IMR-90 (cell line): ENCODE measurements around the gene EHBP1L1. TPM values are rescaled to one million over a fixed set of nuclear protein-coding genes. Genes with fewer than 3 reads are reported as not detected.

Source experiments
- ATAC-seq: fragments of 200-7000 bp; cut with Tn5 transposase; 2 replicates; pipeline ENCODE4 v1.9.1; 2020; ENCODE audit warnings: low read depth, mild to moderate bottlenecking, moderate library complexity
- BruUV-seq: library from RNA; stranded (reverse); fragments of 400-500 nt; replicated peaks from 2 replicates; lab custom pipeline; 2021; lab: Mats Ljungman, UMichigan
- CTCF ChIA-PET: fragments of 300-600 bp; formaldehyde crosslinking; extraction: SDS; loops from one replicate; lab custom pipeline; 2021; ENCODE audit warnings: antibody characterized with exemption; lab: Yijun Ruan, JAX
- POLR2A ChIA-PET: fragments of 300-600 bp; sonication (Branson Sonifier 250); formaldehyde crosslinking; loops from one replicate; lab custom pipeline; 2022; ENCODE audit warnings: antibody characterized with exemption; ENCODE audit not compliant: unreplicated experiment; lab: Charles Lee
- DNase-seq: peaks from one replicate; pipeline ENCODE4 v3.0.0; 2013
- H2AFZ ChIP-seq: replicated peaks from 2 replicates; pipeline ENCODE3; 2013; ENCODE audit warnings: low read length, mild to moderate bottlenecking; ENCODE audit not compliant: poor library complexity
- H2AK5ac ChIP-seq: 2 replicates; pipeline ENCODE4 v1.6.1; 2013; ENCODE audit warnings: low read depth, low read length, inconsistent platforms
- H2AK9ac ChIP-seq: replicated peaks from 2 replicates; pipeline ENCODE3; 2013; ENCODE audit warnings: mild to moderate bottlenecking, low read depth, low read length, moderate library complexity; ENCODE audit not compliant: poor library complexity
- H2BK120ac ChIP-seq: 2 replicates; pipeline ENCODE4 v1.6.1; 2013; ENCODE audit warnings: low read depth, low read length, inconsistent platforms
- H2BK15ac ChIP-seq: 3 replicates; pipeline ENCODE4 v1.6.1; 2013; ENCODE audit warnings: low read depth, low read length, inconsistent platforms
- H2BK20ac ChIP-seq: 2 replicates; pipeline ENCODE4 v1.6.1; 2013; ENCODE audit warnings: low read depth, mild to moderate bottlenecking, inconsistent platforms, low read length, moderate library complexity
- H2BK5ac ChIP-seq: 2 replicates; pipeline ENCODE4 v1.6.1; 2013; ENCODE audit warnings: mild to moderate bottlenecking, low read depth, low read length, inconsistent platforms; ENCODE audit not compliant: poor library complexity, severe bottlenecking
- H3K14ac ChIP-seq: replicated peaks from 2 replicates; pipeline ENCODE4 v1.6.1; 2013; ENCODE audit warnings: low read depth, low read length, inconsistent platforms
- H3K18ac ChIP-seq: 2 replicates; pipeline ENCODE4 v1.6.1; 2013; ENCODE audit warnings: low read depth, low read length, control low read depth
- H3K23ac ChIP-seq: 2 replicates; pipeline ENCODE4 v1.6.1; 2013; ENCODE audit warnings: low read depth, low read length, inconsistent platforms
- H3K27ac ChIP-seq: 2 replicates; pipeline ENCODE4 v1.5.1; 2013; ENCODE audit warnings: mild to moderate bottlenecking, control low read depth, low read length; ENCODE audit not compliant: insufficient read depth
- H3K27me3 ChIP-seq: 2 replicates; pipeline ENCODE4 v1.6.1; 2013; ENCODE audit warnings: low read length; ENCODE audit not compliant: control insufficient read depth, insufficient read depth
- H3K36me3 ChIP-seq: 2 replicates; pipeline ENCODE4 v1.6.1; 2013; ENCODE audit warnings: low read length, mixed read lengths; ENCODE audit not compliant: control insufficient read depth, insufficient read depth
- H3K4ac ChIP-seq: 2 replicates; pipeline ENCODE4 v1.6.1; 2013; ENCODE audit warnings: low read depth, low read length, inconsistent platforms
- H3K4me1 ChIP-seq: 2 replicates; pipeline ENCODE4 v1.6.1; 2013; ENCODE audit warnings: low read length, mixed read lengths; ENCODE audit not compliant: control insufficient read depth, insufficient read depth
- H3K4me2 ChIP-seq: 2 replicates; pipeline ENCODE4 v1.6.1; 2013; ENCODE audit warnings: low read depth, mild to moderate bottlenecking, control low read depth, low read length, moderate library complexity
- H3K4me3 ChIP-seq: 2 replicates; pipeline ENCODE4 v1.5.1; 2013; ENCODE audit warnings: low read depth, mild to moderate bottlenecking, control low read depth, low read length, moderate library complexity; ENCODE audit not compliant: insufficient read depth
- H3K56ac ChIP-seq: 2 replicates; pipeline ENCODE4 v1.6.1; 2013; ENCODE audit warnings: low read length, inconsistent platforms; ENCODE audit not compliant: insufficient read depth; ENCODE audit errors: extremely low read depth
- H3K79me1 ChIP-seq, 2 experiments: 2 replicates each; pipeline ENCODE4 v1.6.1; 2013; ENCODE audit warnings: low read length in 2 of 2, inconsistent platforms in 1 of 2, low read depth in 1 of 2
- H3K9ac ChIP-seq: 2 replicates; pipeline ENCODE4 v1.6.1; 2013; ENCODE audit warnings: low read depth, low read length, control low read depth
- H3K9me1 ChIP-seq: 2 replicates; pipeline ENCODE4 v1.6.1; 2013; ENCODE audit warnings: low read length, inconsistent platforms; ENCODE audit not compliant: insufficient read depth
- H3K9me3 ChIP-seq: 2 replicates; pipeline ENCODE4 v1.6.1; 2013; ENCODE audit warnings: low read length; ENCODE audit not compliant: control insufficient read depth, insufficient read depth
- H4K20me1 ChIP-seq: 2 replicates; pipeline ENCODE4 v1.6.1; 2013; ENCODE audit warnings: low read length, inconsistent platforms; ENCODE audit not compliant: insufficient read depth
- H4K5ac ChIP-seq: 2 replicates; pipeline ENCODE4 v1.6.1; 2013; ENCODE audit warnings: mild to moderate bottlenecking, low read depth, low read length, control low read depth
- H4K8ac ChIP-seq, 2 experiments: 2 replicates each; pipeline ENCODE4 v1.6.1; 2013; ENCODE audit warnings: low read depth in 2 of 2, low read length in 2 of 2, control low read depth in 1 of 2, inconsistent platforms in 1 of 2
- H4K91ac ChIP-seq: 2 replicates; pipeline ENCODE4 v1.6.1; 2013; ENCODE audit warnings: low read depth, low read length, inconsistent platforms; ENCODE audit not compliant: insufficient read depth
- BHLHE40 ChIP-seq: fragments of 150-350 bp; IDR thresholded peaks from 2 replicates; pipeline ENCODE4 v1.6.1; 2016; ENCODE audit warnings: mild to moderate bottlenecking, low read depth, low read length
- CTCF ChIP-seq: conservative IDR thresholded peaks from 2 replicates; pipeline ENCODE4 v1.5.1; 2012; ENCODE audit warnings: mild to moderate bottlenecking, low read depth, low read length, improper control_type of control experiment
- ELK1 ChIP-seq: fragments of 150-350 bp; IDR thresholded peaks from 2 replicates; pipeline ENCODE4 v1.6.1; 2016; ENCODE audit warnings: low read depth, mild to moderate bottlenecking, low read length, moderate library complexity, borderline replicate concordance
- RAD21 ChIP-seq: IDR thresholded peaks from 2 replicates; pipeline ENCODE4 v1.6.1; 2012; ENCODE audit warnings: low read length, improper control_type of control experiment
- RCOR1 ChIP-seq: IDR thresholded peaks from 2 replicates; pipeline ENCODE4 v1.6.1; 2012; ENCODE audit warnings: mild to moderate bottlenecking, low read length, improper control_type of control experiment; ENCODE audit not compliant: insufficient replicate concordance
- RFX5 ChIP-seq: IDR thresholded peaks from 2 replicates; pipeline ENCODE4 v1.8.0; 2012; ENCODE audit warnings: low read depth, mild to moderate bottlenecking, low read length, moderate library complexity
- SMC3 ChIP-seq: fragments of 150-350 bp; IDR thresholded peaks from 2 replicates; pipeline ENCODE4 v1.6.1; 2016; ENCODE audit warnings: low read depth, mild to moderate bottlenecking, antibody characterized with exemption, low read length, moderate library complexity
- USF2 ChIP-seq: fragments of 150-350 bp; IDR thresholded peaks from 2 replicates; pipeline ENCODE4 v1.6.1; 2017; ENCODE audit warnings: mild to moderate bottlenecking, antibody characterized with exemption, low read length, low read depth
- WGBS, 2 experiments: methylation state at CpG; one replicate each; pipeline versions ENCODE4 v1.1.5 to v1.1.7; 2013; ENCODE audit warnings: missing lambda C conversion rate in 2 of 2; ENCODE audit not compliant: insufficient read length in 1 of 2; ENCODE audit errors: extremely low coverage in 2 of 2; 5-methylcytosine and 5-hydroxymethylcytosine counted together
- dilution Hi-C: fragments of 300-500 bp; cut with HindIII; formaldehyde crosslinking; loops from one replicate; pipeline ENCODE4 v1.14.3; 2018; ENCODE audit warnings: low sequenced_read_pairs; ENCODE audit not compliant: unreplicated experiment
- in situ Hi-C: fragments of 300-500 bp; cut with MboI; formaldehyde crosslinking; loops from 3 replicates; pipeline ENCODE4 v1.14.3; 2019; ENCODE audit warnings: low sequenced_read_pairs, inconsistent platforms, mixed read lengths
- intact Hi-C: fragments of 100-400 bp; cut with micrococcal nuclease; formaldehyde crosslinking; loops from 2 replicates; pipeline ENCODE4 v1.10.0; 2022
- polyA plus RNA-seq, 3 experiments: library from polyadenylated mRNA; depleted of rRNA; stranded (reverse); fragments of >200 nt; gene quantifications; 2 replicates each; pipeline ENCODE4 v1.2.3, GENCODE V29; 2012; ENCODE audit warnings: low replicate concordance in 1 of 3
- total RNA-seq: library from RNA; depleted of rRNA; stranded (reverse); fragments of >200 nt; gene quantifications from 2 replicates; pipeline ENCODE4 v1.2.3, GENCODE V29; 2012

Gene EHBP1L1
- total and polyA plus RNA-seq, 2 of the 4 experiments (the other 2 are of a cell fraction), result 10.0 to 27.4 TPM

GRCh38 chr11:65627202-65627601 lies 51.3 kb downstream of the EHBP1L1 start:
- WGBS, 2 experiments, result 100% methylated on average over 1 of the region's 13 CpGs; no CpG with 5 or more reads in 1 of the 2 experiments
- no peak overlapping the region for H2AK5ac ChIP-seq
- no TSS peak for BruUV-seq
- H3K9me3 ChIP-seq, result no peaks in the 10 kb centered on the region
- no peak overlapping the region for H3K4me3 ChIP-seq
- H3K27ac ChIP-seq, result no peak overlapping the region
- no peak overlapping the region for H3K14ac ChIP-seq
- no peak overlapping the region for H2BK15ac ChIP-seq
- no peak overlapping the region for H2BK20ac ChIP-seq
- intact Hi-C loops (no loop called here), dilution Hi-C loops (no loop called here), in situ Hi-C loops (no loop called here)
- DNase-seq (no peak), ATAC-seq (no peak)
- H4K8ac ChIP-seq, result no peak overlapping the region
- H2BK5ac ChIP-seq, result no peak overlapping the region
- no peak overlapping the region for H3K18ac ChIP-seq
- H3K4me1 ChIP-seq, result no peaks in the 10 kb centered on the region
- no peak for TF ChIP-seq SMC3
- TF ChIP-seq RFX5, result no peak
- TF ChIP-seq RAD21, result no peak
- TF ChIP-seq ELK1, result no peak
- TF ChIP-seq USF2, result no peak
- TF ChIP-seq CTCF, result no peak
- no peak for TF ChIP-seq BHLHE40
- TF ChIP-seq RCOR1, result no peak
- H2AK9ac ChIP-seq, result peak overlapping the region; percentile 55
- no peak overlapping the region for H3K23ac ChIP-seq
- peaks cover 12 to 16% of the 10 kb centered on the region in 2 experiments; a peak in 2 of 4 replicates for H3K79me1 ChIP-seq
- no peak overlapping the region for H2AFZ ChIP-seq
- H4K5ac ChIP-seq, result no peak overlapping the region
- POLR2A ChIA-PET, result no interaction called here
- no peak overlapping the region for H4K91ac ChIP-seq
- no peak overlapping the region for H3K56ac ChIP-seq
- no peaks in the 10 kb centered on the region for H3K27me3 ChIP-seq
- H3K4me2 ChIP-seq, result no peak overlapping the region
- CTCF ChIA-PET, result no interaction called here
- H2BK120ac ChIP-seq, result no peak overlapping the region
- H3K4ac ChIP-seq, result no peak overlapping the region
- H3K9ac ChIP-seq, result no peak overlapping the region
- H3K36me3 ChIP-seq, result peaks cover 86% of the 10 kb centered on the region
- H4K20me1 ChIP-seq, result no peaks in the 10 kb centered on the region; the same call in none of the 2 replicates
- H3K9me1 ChIP-seq, result no peaks in the 10 kb centered on the region
